ENCODE measurements around the gene OR9A2.
"Not testable (repeated sequence)": the region's sequence is repeated elsewhere in the genome, so short reads cannot be mapped to it uniquely, and the experiment has no call there.

OR9A2 gene

DNA sequence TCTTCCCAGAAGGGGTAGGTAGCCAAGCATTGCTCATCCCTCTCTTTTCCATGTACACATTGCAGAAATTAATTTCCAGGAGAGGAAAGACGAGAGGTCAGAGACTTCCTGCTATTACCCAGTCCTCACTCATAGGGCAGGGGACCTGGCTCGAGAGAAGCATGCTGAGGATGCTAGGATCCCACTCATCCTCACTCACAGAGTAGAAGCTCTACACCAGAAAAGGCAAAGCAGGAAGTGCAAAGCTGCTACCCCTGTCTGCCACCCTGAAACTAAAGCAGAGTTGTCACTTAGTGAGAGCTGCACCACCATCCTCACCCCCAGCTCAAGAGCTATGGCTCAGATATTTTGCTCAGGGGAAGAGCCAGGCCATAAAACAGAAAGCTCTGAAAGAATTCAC is 9.9 kb downstream of the OR9A2 start:
- no peak for DNase-seq

DNA sequence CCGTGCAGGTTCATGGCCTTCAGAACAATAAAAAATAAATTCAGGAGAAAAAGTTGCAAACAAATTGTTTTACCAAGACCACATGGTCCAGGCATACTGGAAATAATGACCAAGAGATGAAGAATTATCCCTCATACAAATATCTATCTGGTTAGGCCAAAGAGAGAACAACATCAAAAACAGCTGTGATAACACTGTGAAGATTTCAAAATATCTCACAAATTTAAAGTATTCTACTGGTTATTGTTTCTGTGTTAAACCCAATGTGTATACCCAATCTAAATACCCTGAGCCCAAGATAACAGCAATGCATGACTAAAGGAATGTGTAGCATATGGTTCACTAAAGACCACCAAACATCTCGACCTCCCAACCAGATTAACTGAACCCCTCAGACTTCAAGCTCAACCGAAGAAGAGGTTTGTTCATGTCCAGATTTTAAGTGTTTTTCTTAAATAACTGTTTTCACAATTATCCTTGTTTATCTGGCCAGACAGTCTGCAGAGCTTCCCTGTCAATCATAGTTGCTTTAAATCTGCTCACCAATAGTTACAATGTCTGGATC is 10.9 kb downstream of the OR9A2 start:
- DNase-seq, result no peak

DNA sequence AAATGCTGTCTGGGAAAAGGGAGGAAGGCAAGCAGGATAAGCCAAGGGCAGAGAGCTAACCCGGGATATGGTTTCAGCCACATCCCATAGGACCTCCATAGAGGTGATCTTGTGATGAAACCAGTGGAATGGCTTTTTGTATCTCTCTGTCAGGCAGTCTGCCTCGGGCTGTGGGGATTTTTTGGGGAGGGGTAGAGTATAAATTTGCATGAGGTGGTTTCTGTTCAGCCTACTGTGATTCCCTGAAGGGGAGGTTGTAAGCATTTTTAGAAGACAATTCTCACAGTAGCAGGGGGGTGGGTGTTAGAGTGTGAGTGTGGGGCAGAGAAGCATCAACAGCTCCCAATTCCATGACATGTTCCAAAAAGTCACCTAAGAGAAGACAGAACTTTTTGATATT is 11.8 kb downstream of the OR9A2 start:
- peak in 1 of 2 donors; percentile 38 for DNase-seq

DNA sequence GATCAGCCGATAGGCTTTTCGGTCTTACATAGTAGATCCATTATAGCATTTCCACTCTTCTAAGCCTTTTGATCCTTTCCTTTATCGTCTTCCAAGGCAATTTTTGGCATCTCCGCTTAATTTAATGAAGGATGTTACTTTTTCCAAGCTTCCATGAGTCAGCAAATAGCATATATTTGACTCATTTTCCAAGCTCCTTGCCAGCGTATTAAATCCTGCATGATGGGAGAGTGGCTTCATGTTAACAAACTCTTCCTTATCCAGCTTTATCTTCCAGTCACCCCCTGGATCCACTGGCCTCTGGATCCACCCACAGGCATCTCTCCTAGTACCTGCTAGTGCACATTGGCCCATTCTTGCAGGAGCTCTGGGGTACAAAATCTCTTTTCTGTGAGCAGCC is 13.0 kb downstream of the OR9A2 start:
- DNase-seq, result no peak

DNA sequence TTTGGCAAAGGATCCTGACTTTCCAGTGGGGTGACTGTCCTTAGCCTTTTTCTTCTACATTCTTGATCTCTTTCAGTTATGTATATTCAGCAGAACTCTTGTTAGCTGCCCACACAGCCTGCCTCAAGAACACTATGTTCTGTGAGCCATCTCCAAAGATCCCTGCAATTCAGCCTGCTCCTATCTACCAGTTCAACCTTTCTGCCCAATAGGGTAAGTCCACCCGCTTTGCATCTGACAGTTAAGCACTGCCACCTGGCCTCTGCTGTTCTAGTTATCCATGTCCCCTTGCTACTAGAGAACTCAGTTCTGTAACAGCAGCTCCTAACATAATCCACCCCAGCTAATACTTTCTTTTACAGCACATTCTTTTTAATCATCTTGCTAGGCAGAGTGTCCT is 13.5 kb downstream of the OR9A2 start:
- no peak for DNase-seq

DNA sequence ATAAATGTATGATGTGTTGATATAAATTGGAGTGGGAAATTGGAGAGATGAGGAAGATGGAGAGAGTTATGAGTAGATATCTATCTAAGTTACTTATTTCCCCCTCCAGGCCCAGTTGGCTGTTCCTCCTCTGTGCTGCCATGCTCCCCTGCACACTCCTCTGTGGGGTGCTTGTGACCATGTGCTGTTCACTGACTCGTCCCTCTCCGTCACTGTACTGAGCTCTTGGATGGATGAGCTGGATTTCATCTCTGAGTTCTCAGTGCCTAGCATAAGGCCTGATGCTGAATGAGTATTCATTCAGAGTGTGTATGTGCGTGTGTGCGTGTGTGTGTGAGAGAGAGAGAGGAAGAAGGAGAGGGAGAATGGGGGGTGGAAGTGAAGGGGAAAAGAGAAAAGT is 14.5 kb downstream of the OR9A2 start:
- no peak for DNase-seq

DNA sequence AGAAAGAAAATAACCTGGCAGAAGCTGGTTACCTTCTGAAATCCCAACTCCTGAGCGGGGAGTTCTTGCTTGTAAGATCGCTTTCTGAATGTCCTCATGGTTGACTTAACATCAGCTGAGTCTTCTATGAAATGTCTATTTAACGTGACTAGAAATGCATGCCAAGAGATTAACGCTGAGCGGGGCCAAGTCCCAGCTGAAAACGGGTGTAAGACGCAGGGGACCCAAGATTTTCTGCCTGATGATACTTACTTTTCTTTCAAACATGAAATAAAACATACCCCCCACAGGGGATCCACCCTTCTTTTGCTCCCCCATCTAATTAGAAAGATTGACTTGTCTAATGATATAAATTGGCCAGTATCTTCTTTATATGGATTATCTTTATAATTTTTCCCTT is 14.9 kb downstream of the OR9A2 start:
- no peak for DNase-seq

DNA sequence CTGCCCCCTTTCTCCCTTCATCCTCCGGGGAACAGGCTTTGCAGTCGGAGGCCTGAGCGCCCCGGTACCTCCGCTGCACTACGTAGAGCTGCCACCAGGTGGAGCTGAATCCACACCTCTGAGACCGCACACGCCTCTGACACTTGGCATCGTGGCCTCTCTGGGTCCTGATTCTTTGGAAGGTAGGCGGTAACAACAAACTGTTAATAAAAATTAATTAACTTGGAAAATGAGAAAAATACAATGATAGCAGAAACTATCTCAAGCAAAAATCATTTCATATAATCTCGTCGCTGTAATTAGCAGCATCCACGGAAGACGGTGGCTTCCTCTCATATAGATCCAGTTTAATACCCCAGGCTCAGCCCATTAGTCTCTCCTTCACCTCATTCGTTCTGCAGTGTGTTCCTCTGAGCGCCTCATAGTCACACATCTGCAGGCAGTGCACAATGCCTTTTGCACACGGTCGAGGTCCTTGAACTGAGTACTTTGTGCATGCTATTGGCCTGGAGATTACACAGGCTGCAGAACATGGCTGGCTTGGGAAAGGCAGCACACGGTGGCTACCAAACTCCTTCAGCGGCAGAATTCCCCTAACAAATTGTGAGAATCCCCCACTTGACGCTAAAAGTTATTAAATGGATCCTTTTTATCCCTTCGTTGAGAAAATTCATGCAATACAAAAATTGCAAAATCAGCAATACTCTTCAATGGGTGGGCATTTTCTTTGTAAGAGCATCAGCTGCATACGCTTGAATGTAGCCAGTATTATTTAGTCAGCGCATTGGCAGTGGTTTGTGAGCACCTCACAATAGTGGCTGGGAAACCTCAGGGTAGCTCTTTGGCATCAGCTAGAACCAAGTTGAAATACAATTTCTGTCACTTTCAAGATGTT is 18.7 kb downstream of the OR9A2 start:
- peak; percentile 78 to 83 for DNase-seq

DNA sequence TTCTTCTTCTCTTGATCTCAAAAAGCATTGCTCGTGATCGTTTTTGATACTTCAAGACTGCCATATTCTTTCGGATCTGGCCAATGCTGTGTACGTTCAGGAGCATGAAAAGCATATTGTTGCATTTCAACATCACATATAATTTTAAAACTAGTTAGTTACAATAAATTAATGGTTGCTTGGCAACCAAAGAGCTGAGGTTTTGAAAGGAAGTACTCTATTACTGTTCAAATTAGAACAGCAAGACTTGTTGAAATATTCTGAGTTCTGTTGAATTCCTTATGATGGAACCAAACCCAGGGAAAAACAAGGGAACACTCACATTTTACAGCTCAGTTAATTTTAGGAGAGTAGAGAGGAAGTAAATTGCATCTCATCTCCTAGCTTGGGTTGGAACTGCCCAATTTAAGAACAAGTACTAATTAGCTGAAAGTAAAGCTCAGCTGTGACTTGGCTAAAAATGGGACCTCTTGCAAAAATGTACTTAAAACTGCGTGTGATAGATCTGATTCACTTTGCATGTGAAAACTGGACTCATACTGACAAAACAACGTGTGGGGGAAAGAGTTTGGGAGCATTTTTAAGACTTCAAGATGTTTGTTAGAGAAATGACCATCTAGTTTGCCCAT is 21.2 kb downstream of the OR9A2 start:
- DNase-seq, result no peak

DNA sequence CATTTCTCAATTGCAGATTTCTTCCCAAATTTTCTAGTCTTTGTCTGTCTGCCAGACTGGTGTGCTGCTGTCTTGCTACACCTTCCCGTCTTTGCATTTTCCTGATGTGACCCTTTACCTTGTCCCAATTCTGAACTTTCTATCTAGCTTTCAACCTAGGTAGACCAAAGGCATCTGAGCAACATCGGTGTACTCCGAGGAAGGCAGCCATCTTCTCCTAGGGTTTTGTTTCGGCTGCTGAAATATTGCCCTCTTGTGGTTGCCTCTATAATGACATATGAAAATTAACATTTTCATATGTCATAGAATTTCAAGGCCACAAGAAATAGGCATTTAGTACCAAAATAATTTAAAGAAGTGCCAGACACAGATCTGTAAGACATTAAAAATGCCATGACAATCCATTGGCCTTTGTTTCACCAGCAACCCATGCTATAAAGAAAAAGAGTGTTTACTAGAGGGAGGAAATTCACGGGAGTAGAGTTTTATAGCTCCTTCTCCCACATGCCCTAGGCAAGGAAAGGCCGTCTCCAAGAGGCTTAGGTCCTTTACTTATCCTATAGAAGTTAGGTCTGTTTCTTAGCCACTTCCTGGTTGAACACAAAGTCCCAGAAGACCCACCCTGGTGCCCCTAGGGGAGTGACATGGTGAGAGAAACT is 23.4 kb downstream of the OR9A2 start:
- DNase-seq, result peak; percentile 43 to 77

DNA sequence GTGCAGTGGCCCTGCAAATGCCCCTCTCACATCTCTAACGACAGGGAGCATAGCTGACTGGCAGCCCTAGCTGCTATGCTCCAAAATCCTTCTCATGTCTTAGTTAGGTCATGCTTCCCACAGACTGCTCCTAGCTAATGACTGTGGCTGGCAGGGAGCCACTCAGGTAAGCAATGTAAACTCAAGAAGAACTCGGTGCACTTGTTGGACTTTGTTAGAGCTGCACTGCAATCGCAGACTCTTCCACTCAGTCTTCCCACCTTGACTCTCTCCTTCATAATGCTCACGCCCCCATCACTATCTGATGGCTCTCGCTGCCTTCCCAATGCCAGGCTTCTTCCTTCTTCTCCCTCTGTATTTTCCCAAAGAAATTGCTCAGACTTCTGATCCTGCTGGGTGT is 24.0 kb downstream of the OR9A2 start:
- DNase-seq, result no peak

DNA sequence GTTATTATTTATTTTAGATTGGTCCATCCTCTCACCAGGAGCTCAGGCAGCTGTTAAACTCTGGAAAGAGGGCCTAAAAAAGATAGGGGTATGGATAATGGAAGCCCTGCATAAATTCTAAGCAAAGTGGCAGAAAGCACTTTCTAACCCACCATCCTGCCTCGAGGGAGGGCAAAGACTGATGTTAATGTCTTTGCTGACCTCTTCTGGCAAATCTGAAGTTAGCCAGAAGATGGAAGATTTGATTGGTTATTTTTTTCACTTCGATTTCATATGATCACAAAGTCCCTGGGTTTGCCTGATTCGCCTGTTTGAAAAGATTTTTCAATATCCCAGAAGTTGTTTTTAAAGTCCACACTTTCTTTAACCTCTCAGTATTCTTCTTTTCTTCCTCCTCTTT is 24.8 kb downstream of the OR9A2 start:
- peak in 1 of 2 donors; percentile 28 for DNase-seq

DNA sequence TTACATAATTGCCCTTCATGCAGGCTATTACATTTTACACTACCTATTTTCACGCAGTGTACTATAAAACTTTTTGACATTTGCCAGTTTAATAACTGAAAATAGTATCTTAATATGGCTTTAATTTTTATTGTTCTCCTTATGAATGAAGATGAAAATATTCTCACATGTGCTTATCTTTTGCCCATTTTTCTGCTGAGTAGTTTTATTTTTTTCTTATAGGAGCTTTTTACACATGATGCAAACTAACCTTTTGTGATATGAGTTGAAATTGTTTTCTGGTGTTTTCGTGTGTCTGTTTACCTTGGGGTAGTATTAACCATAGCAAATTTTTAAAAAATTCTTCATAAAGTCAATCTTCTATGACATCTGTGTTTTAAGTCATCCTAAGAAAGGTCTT is 26.3 kb downstream of the OR9A2 start:
- DNase-seq, result no peak

DNA sequence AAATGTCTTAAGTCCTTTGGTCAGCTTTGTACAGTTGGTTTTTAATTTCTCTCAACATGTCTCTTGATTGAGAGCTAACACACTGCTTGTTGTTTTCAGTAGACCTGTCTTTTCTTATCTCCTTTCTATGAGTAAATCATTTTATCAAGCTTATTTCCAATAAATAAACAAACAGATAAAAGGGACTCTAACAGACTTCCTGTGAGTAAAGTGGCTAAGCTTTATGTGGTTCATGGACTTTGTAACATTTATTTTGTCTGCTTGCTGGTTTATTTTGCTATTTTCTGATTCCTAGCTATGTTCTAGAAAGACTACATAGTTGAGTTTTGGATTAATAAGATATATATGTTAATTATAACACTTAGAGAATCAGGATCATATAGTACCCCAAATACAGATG is 27.1 kb downstream of the OR9A2 start:
- DNase-seq, result no peak

DNA sequence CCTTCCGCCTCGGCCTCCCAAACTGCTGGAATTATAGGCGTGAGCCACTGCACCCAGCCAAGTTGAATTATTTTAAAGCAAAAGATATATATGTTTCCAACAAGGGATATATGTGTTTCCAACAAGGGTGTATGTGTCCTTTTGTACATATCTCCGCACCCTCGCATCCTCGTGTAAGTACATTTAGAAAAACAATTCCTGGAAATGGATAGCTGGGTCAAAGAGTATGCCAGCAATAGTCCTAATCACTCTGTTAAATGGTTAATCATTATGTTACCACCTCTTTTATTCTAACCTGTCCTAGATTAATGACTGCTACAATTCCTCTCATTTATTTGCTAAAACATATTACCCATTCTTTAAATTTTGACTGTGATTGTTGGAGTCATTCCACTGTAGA is 28.0 kb downstream of the OR9A2 start:
- no peak for DNase-seq

DNA sequence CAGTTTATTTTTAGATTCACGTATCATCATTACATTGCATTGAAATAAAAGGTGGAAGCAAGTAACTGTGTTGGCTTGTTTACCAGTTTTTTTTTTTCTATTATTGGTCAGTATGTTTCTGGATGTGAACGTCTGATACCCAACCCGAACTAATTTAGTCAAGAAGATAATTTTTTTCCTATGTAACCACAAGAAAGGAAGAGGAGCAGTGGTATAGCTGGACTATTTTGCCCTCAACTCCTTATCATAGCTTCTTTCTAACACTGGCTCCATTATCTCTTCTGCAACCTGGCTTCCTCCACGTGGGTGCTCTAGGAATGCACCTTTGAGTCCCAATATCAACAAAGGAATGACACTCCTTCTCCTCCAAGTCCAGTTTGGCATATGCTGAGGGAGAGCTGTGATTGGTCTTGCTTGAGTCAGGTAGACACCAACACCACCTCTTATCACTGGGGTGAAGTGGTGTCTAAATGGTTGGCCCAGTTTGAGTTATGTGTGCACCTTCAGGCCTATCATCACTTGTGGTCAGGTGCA is 29.4 kb downstream of the OR9A2 start:
- no peak for DNase-seq

DNA sequence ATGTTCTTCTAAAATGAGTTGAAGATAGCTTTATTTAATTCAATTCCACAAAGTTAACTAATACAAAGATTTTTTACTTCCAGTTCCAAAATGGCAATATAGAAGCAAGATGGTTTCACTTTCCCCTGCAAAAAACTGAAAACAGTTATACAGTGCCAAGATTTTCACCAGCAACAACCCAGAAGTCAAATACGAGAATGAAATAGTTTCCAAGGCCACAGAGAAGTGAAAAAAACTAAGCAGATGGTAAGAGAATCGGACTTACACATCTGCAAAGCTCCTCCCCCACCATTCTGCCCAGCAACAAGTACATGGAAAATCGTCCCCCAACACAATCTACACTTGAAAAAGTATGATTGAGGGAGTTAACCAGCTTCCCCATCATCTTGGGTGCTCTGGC is 34.5 kb downstream of the OR9A2 start:
- no peak for DNase-seq

DNA sequence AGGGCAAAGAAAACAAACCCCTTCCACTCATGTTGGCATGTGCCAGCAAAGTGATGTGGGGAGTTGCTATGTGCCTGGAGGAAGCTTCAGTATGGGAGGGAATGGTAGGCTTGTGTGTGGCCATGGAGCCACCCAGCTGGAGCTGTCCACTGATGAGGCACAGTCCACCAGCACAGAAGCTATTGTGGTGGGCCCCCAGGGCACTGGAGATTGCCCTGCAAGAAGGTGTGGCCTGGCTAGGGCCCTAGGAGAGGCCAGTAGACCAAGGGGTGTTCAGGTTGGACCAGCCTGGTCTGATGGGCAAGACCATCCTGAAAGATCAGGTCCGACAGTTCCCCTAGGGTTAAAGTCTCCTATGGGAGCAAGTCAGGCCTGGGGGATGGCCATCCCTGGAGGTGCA is 42.6 kb downstream of the OR9A2 start:
- DNase-seq, result no peak

DNA sequence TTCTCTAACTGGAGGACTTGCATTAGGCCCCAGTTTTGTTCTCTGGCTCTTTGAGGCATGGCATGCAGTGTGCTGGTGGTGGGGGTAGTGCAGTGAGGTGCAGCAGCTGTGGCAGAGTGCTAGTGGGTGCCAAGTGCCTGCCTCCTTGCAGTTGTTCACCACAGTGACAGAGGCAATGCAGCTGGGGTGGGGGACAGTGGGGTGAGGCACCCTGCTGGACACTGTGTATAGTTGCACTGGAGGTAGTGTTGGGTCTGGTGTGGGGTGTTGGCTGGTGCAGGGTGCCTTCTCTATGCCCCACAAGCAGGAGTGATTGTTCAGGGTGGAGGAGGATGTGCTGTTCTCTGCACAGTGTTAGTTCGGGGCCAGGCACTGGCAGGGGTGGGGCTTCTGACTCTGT is 43.1 kb downstream of the OR9A2 start:
- DNase-seq, result no peak

DNA sequence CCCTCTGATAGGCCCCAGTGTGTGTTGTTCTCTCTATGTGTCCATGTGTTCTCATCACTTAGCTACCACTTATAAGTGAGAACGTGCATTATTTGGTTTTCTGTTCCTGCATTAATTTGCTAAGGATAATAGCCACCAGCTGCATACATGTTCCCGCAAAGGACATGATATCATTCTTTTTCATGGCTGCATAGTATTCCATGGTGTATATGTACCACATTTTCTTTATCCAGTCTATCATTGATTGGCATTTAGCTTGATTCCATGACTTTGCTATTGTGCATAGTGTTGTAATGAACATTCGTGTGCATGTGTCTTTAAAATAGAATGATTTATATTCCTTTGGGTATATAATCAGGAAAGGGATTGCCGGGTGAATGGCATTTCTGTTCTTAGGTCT is 48.5 kb downstream of the OR9A2 start:
- DNase-seq, result not testable (repeated sequence)

Measured in CD4-positive, alpha-beta T cell treated with Interferon alpha-2 for 1 hour (primary cell).